Motor neuron (in vitro differentiated cells): ENCODE data around the gene GCSH. TPM values are rescaled to one million over a fixed set of nuclear protein-coding genes. Genes with fewer than 3 reads are reported as not detected.

Source experiments
- ATAC-seq, 8 experiments: fragments of 200-7000 bp; cut with Tn5 transposase; replicated peaks in 6 of 8; 2 replicates each; pipeline ENCODE4 v1.8.0; 2021; ENCODE audit warnings: mild to moderate bottlenecking in 8 of 8, moderate library complexity in 8 of 8
- H3K27ac ChIP-seq, 2 donors: fragments of 250-450 bp; sonication (Bioruptor Pico); 2 replicates each; pipeline ENCODE4 v1.9.0; 2021; ENCODE audit warnings: antibody characterized with exemption in 2 of 2, mild to moderate bottlenecking in 2 of 2, moderate library complexity in 1 of 2
- H3K4me1 ChIP-seq, 2 donors: fragments of 250-450 bp; sonication (Bioruptor Pico); replicated peaks in 1 of 2; 2 replicates each; pipeline ENCODE4 v1.6.1; 2021; ENCODE audit warnings: antibody characterized with exemption in 2 of 2, mild to moderate bottlenecking in 2 of 2, moderate library complexity in 1 of 2
- H3K4me3 ChIP-seq, 5 donors: fragments of 250-450 bp; sonication (Bioruptor Pico); 2 replicates each; pipeline ENCODE4 v1.9.0; 2021; ENCODE audit warnings: antibody characterized with exemption in 5 of 5, mild to moderate bottlenecking in 5 of 5, moderate library complexity in 4 of 5
- WGBS, 10 experiments: fragments of 450-650 bp; shearing (Covaris generic); methylation state at CpG; one replicate each; pipeline ENCODE4 v1.0.0; 2022; 5-methylcytosine and 5-hydroxymethylcytosine counted together
- in situ Hi-C, 9 experiments: fragments of 400-800 bp; cut with MboI; loops; one replicate each; pipeline ENCODE4 v1.15.0; 2021; ENCODE audit warnings: low sequenced_read_pairs in 9 of 9, low pct_unique_long_range_greater_than_20kb in 2 of 9; ENCODE audit not compliant: unreplicated experiment in 9 of 9
- total RNA-seq, 8 experiments: library from RNA; unstranded; fragments of 300-600 nt; gene quantifications; 2 replicates each; pipeline versions ENCODE4 v1.2.3 to v1.2.4, GENCODE V29; 2022

Gene GCSH
- total RNA-seq, 8 experiments from 2014 or later: 43.1 to 177 (median 50.1) TPM

DNA sequence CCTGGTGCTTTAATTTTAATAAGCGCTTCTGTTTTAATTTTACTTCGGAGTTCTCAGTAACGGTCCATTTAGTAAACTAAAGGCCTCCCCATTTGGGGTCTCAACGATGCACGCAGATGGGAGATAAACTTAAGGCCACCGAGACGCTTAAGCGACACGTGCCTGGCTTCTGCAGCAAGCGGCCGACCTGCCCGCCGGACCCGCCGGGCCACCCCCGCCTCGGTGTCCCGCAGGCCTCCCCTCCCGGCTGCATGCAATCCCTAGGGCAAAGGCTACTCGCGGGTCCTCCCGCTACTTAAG, 592 bp downstream of the GCSH start:
- in situ Hi-C loops: no loop called here
- no peak for ATAC-seq
- peak overlapping the region; percentile 39 to 77 for H3K27ac ChIP-seq

DNA sequence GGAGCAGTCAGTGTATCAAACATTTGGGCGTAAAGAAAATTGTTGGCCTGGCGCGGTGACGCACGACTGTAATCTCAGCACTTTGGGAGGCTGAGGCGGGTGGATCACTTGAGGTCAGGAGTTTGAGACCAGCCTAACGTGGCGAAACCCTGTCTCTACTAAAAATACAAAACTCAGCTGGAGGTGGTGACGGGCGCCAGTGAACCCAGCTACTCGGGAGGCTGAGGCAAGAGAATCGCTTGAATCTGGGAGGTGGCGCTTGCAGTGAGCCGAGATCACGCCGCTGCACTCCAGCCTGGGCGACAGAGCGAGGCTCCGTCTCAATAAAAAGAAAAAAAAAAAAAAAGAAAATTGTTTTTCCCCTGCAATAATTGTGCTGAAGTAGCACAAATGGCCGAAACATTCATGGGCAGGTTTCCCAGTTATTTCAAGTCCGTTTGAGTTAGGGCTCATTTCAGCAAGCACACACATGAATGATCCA, 1.4 kb downstream of the GCSH start:
- Histone ChIP-seq H3K27ac (no peak overlapping the region), H3K4me1 (peaks cover 9% of the 10 kb centered on the region in 2 donors), H3K4me3 (peak overlapping the region; percentile 52 to 73 (median 70))
- 0 to 77% (median 70%) methylated on average over 1 to 18 of the region's 21 CpGs for WGBS, 10 experiments
- in situ Hi-C loops: no loop called here
- no peak for ATAC-seq

More for the DNA sequence above, 592 bp downstream of the GCSH start:
- Histone ChIP-seq H3K4me3 (peak overlapping the region; percentile 52 to 73 (median 70)), H3K4me1 (peaks cover 9% of the 10 kb centered on the region in 2 donors)
- WGBS, 10 experiments: 0% methylated on average over 2 to 4 of the region's 22 CpGs; no CpG with 5 or more reads in 7 of the 10 experiments

GRCh38 chr16:81088836-81089235, 7.4 kb downstream of the GCSH start:
- WGBS, 10 experiments: 70 to 100% (median 95%) methylated on average over 2 to 5 of the region's 5 CpGs; no CpG with 5 or more reads in 4 of the 10 experiments
- no peak for ATAC-seq
- Histone ChIP-seq H3K4me3 (no peak overlapping the region), H3K27ac (no peak overlapping the region), H3K4me1 (no peaks in the 10 kb centered on the region)
- in situ Hi-C loops: no loop called here

GRCh38 chr16:81081014-81081413, 15.2 kb downstream of the GCSH start:
- no peak overlapping the region for H3K27ac ChIP-seq
- WGBS, 10 experiments: 59 to 100% (median 100%) methylated on average over 1 to 3 of the region's 4 CpGs; no CpG with 5 or more reads in 5 of the 10 experiments
- no peak for ATAC-seq
- no peak overlapping the region for H3K4me3 ChIP-seq
- peaks cover 4 to 6% of the 10 kb centered on the region in 2 donors for H3K4me1 ChIP-seq
- in situ Hi-C loops: no loop called here

- no peak for ATAC-seq
- in situ Hi-C loops: no loop called here
- H3K27ac ChIP-seq: no peak overlapping the region
- no peak overlapping the region for H3K4me3 ChIP-seq
- WGBS, 10 experiments: 63 to 100% (median 90%) methylated on average over 1 of the region's 1 CpG; no CpG with 5 or more reads in 6 of the 10 experiments
- H3K4me1 ChIP-seq: peaks cover 4 to 9% of the 10 kb centered on the region in 2 donors
Measured at GRCh38 chr16:81080233-81080632, 16.0 kb downstream of the GCSH start.

DNA sequence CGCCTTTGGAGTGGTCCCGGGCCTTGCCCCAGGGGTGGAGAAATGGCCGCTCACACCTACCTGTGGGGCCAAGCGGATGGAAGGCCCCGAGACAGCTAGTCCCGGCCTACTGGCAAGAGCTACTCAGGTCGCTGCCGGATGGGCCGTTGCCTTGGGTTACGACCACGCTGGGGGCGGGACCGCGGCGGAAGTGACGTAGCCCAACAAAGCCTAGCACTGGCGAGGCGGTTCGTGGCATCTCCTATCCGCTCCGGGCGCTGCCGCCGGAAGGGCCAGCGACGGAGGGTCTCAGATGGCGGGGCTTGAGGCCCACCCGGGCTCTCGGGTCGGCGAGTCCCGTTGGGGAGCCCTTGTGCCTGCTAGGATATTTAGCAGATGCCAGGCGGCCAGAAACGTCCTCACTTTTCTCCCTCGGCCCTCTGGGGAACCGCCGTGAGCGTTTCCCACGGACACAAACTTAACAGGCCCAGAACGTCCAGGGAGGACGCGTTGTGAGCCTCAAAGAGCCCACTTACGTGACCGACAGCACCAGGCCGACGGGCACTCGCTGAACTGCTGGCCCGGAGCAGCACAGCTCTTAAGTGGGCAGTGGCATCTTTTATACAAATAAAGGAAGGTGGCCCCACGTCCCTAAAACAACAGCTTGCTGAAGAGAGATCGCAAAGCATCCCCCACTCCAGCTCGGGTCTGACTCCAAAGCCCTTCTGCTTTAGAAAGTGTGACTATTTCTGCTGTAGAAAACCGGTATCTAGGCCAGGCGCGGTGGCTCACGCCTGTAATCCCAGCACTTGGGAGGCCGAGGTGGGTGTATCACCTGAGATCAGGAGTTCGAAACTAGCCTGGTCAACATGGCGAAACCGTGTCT, 18.9 kb downstream of the GCSH start, which contains the start of gene C16orf46:
TSS of gene C16orf46 (minus strand) at position 163 of the 865 bp plus-strand sequence. CDS start 13,283 bp downstream, outside the sequence.
- Histone ChIP-seq H3K27ac (peak within 1 kb of the TSS; percentile 92 to 95), H3K4me3 (peak within 1 kb of the TSS; percentile 55 to 84 (median 66)), H3K4me1 (peaks cover 4 to 9% of the 10 kb centered on the region in 2 donors)
- in situ Hi-C loops: no loop called here
- WGBS, 10 experiments: 0 to 86% (median 1%) methylated on average over 1 to 14 of the region's 59 CpGs; no CpG with 5 or more reads in 3 of the 10 experiments
- peak; percentile 83 to 94 (median 92) for ATAC-seq

GRCh38 chr16:81076566-81077075, 19.6 kb downstream of the GCSH start:
- ATAC-seq: peak; percentile 76 to 89 (median 86)
- Histone ChIP-seq H3K4me3 (peak overlapping the region; percentile 55 to 84 (median 66)), H3K4me1 (peaks cover 4 to 9% of the 10 kb centered on the region in 2 donors), H3K27ac (peak overlapping the region; percentile 92 to 95)
- WGBS, 10 experiments: 0 to 5% (median 0%) methylated on average over 1 to 7 of the region's 27 CpGs; no CpG with 5 or more reads in 2 of the 10 experiments
- in situ Hi-C loops: no loop called here

- WGBS, 10 experiments: 0 to 83% (median 64%) methylated on average over 2 to 5 of the region's 5 CpGs
- ATAC-seq: no peak
- Histone ChIP-seq H3K27ac (no peak overlapping the region), H3K4me3 (no peak overlapping the region), H3K4me1 (peaks cover 4 to 9% of the 10 kb centered on the region in 2 donors)
- in situ Hi-C loops: no loop called here
Measured at GRCh38 chr16:81073560-81074330, 22.4 kb downstream of the GCSH start.

DNA sequence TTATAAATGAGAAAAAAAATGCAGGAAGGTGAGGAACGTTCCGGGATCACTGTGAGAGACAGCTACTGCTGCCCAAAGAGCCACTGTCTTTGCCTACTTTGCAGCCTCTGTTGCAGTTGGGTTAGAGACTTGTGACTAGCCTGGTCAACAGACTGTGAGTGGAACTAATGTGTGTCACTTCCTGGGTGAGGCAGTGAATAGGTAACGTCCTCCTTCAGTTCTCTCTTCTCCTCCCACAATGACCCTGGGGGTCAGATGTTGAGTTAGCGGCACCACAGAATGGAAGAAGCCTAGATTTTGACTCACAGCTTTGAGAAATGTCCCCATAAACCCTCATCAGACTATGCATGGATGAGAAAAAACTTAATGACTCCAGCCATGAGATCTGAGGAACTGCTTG, 24.4 kb downstream of the GCSH start:
- ATAC-seq: no peak
- H3K27ac ChIP-seq: no peak overlapping the region
- peaks cover 1 to 4% of the 10 kb centered on the region in 2 donors for H3K4me1 ChIP-seq
- WGBS, 10 experiments: 55 to 100% (median 83%) methylated on average over 2 to 4 of the region's 4 CpGs; no CpG with 5 or more reads in 2 of the 10 experiments
- in situ Hi-C loops: no loop called here
- no peak overlapping the region for H3K4me3 ChIP-seq

DNA sequence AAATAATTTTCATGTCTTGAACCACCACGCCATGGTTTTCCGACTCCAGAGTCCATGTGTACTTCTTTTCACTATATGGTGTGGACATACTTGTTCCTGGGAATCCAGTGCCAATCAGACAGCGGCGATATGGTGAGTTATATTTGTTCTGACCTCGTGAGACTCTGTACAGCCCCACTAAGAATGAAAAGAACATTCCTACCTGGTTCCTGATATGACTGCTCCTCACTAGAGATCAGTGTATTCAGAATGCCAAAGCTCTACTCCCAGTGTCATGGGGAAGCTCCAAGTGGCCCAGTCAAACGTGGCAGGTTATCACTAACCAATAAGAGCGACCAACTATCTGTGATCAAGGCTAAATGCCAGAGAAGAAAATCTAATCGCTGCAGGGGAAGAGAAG, 25.2 kb downstream of the GCSH start:
- H3K27ac ChIP-seq: no peak overlapping the region
- in situ Hi-C loops: no loop called here
- peaks cover 2 to 7% of the 10 kb centered on the region in 2 donors for H3K4me1 ChIP-seq
- H3K4me3 ChIP-seq: no peak overlapping the region
- ATAC-seq: no peak
- 43 to 100% (median 81%) methylated on average over 1 to 6 of the region's 8 CpGs for WGBS, 10 experiments

DNA sequence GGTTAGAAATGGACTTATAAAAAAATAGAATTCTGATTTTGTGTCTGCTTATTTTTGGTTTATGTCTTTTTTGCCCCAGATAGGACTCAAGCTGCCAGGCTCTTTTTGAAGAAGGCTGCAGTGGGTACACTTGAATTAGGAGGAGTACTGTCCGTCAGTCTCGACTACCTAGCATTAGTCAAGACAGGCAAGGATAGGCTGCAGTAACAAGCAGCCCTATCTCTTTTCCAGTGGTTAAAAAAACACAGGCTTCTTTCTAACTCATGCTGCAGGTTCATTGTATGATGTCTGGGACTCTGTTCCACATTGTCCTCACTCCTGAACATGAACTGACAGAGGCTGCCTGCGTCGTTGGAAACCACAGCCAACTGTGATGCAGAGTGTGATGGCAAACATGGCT, 27.1 kb downstream of the GCSH start:
- in situ Hi-C loops: no loop called here
- ATAC-seq: no peak
- peaks cover 0 to 7% of the 10 kb centered on the region in 2 donors for H3K4me1 ChIP-seq
- no peak overlapping the region for H3K4me3 ChIP-seq
- H3K27ac ChIP-seq: no peak overlapping the region
- 79 to 100% (median 90%) methylated on average over 1 to 4 of the region's 4 CpGs; no CpG with 5 or more reads in 3 of the 10 experiments for WGBS, 10 experiments

DNA sequence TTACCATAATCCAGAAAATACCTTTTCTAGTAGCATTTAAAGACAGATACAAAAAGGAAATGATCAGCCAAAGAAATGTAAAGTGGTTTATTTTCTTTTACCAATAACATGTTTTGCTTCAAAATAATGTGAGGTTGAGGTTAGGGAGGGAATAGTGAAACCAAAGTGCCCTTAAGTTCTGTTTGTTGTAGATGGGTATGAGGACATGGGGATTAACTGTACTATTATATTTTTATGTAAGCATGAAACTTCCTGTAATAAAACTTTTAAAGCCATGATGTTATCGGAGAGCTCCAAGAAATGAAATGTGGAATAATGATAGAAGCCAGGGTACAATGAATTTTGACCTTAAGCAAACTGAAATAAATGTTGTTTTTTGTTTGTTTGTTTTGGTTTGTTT, 29.0 kb downstream of the GCSH start:
- no peak for ATAC-seq
- Histone ChIP-seq H3K27ac (no peak overlapping the region), H3K4me3 (no peak overlapping the region), H3K4me1 (peaks cover 0 to 7% of the 10 kb centered on the region in 2 donors)
- in situ Hi-C loops: no loop called here
- 43 to 100% (median 92%) methylated on average over 1 of the region's 1 CpG; no CpG with 5 or more reads in 1 of the 10 experiments for WGBS, 10 experiments

GRCh38 chr16:81066681-81067080, 29.5 kb downstream of the GCSH start:
- WGBS, 10 experiments: 45 to 100% (median 63%) methylated on average over 1 to 4 of the region's 4 CpGs
- in situ Hi-C loops: no loop called here
- Histone ChIP-seq H3K4me1 (peaks cover 0 to 7% of the 10 kb centered on the region in 2 donors), H3K27ac (no peak overlapping the region), H3K4me3 (no peak overlapping the region)
- no peak for ATAC-seq
